Smooth muscle cell (in vitro differentiated cells): ENCODE data around the gene TAF11L12. TPM values are rescaled to one million over a fixed set of nuclear protein-coding genes. Genes with fewer than 3 reads are reported as not detected.

Experiments used
- DNase-seq: peaks from one replicate; lab custom pipeline; 2025; ENCODE audit not compliant: unreplicated experiment; lab: John Stamatoyannopoulos, UW
- H2AFZ ChIP-seq: fragments of 200-600 bp; sonication (generic); 2 replicates; pipeline ENCODE4 v1.6.0; 2016; ENCODE audit warnings: antibody characterized with exemption, low read depth, mild to moderate bottlenecking
- H3F3A ChIP-seq: fragments of 200-600 bp; sonication (generic); 2 replicates; pipeline ENCODE4 v1.6.0; 2017; ENCODE audit warnings: antibody characterized with exemption, low read depth
- H3K27ac ChIP-seq: fragments of 200-600 bp; sonication (generic); 2 replicates; pipeline ENCODE4 v1.5.1; 2016; ENCODE audit warnings: low read depth, mild to moderate bottlenecking
- H3K27me3 ChIP-seq: fragments of 200-600 bp; sonication (generic); 2 replicates; pipeline ENCODE4 v1.6.1; 2016; ENCODE audit warnings: low read depth, mild to moderate bottlenecking
- H3K36me3 ChIP-seq: fragments of 200-600 bp; sonication (generic); 2 replicates; pipeline ENCODE4 v1.5.1; 2016; ENCODE audit warnings: low read depth
- H3K4me1 ChIP-seq: fragments of 200-600 bp; sonication (generic); 2 replicates; pipeline ENCODE4 v1.5.1; 2016; ENCODE audit warnings: low read depth
- H3K4me2 ChIP-seq: fragments of 200-600 bp; sonication (generic); 2 replicates; pipeline ENCODE4 v1.6.0; 2016; ENCODE audit warnings: mild to moderate bottlenecking
- H3K4me3 ChIP-seq: fragments of 200-600 bp; sonication (generic); 2 replicates; pipeline ENCODE4 v1.5.1; 2016; ENCODE audit warnings: mild to moderate bottlenecking
- H3K79me2 ChIP-seq: fragments of 200-600 bp; sonication (generic); 2 replicates; pipeline ENCODE4 v1.6.0; 2016; ENCODE audit warnings: low read depth, mild to moderate bottlenecking
- H3K9ac ChIP-seq: fragments of 200-600 bp; sonication (generic); 2 replicates; pipeline ENCODE4 v1.6.0; 2016; ENCODE audit warnings: low read depth
- H3K9me3 ChIP-seq: fragments of 200-600 bp; sonication (generic); replicated peaks from 2 replicates; pipeline ENCODE4 v1.5.1; 2016; ENCODE audit warnings: low read depth
- H4K20me1 ChIP-seq: fragments of 200-600 bp; sonication (generic); 2 replicates; pipeline ENCODE4 v1.6.0; 2016; ENCODE audit warnings: low read depth
- CTCF ChIP-seq: fragments of 200-600 bp; sonication (generic); IDR thresholded peaks from 2 replicates; pipeline ENCODE4 v1.5.1; 2017; ENCODE audit warnings: borderline replicate concordance, mild to moderate bottlenecking, antibody characterized with exemption; ENCODE audit not compliant: insufficient read depth, poor library complexity, severe bottlenecking
- WGBS: methylation state at CpG from one replicate; pipeline ENCODE4 v1.1.7; 2016; ENCODE audit warnings: low lambda C conversion rate; 5-methylcytosine and 5-hydroxymethylcytosine counted together
- polyA plus RNA-seq: library from polyadenylated mRNA; unstranded; fragments of >200 nt; fragmentation: Nextera tagmentation; extraction: Ambion mirVana; gene quantifications from 2 replicates; pipeline ENCODE4 v1.2.1, GENCODE V29; 2016
- small RNA-seq: library from RNA; depleted of rRNA; stranded (forward); fragments of <200 nt; gene quantifications from one replicate; pipeline ENCODE3, GENCODE V24; 2014
- total RNA-seq: library from RNA; depleted of rRNA; stranded (reverse); fragments of >200 nt; gene quantifications from 2 replicates; pipeline ENCODE4 v1.2.3, GENCODE V29; 2014

Gene TAF11L12
- total and polyA plus RNA-seq, 2 experiments from 2014 or later, result not detected

GRCh38 chr5:17655921-17656320, 45.7 kb downstream of the TAF11L12 start:
- 93% methylated on average over 5 of the region's 6 CpGs for WGBS
- H3K9ac ChIP-seq, result no peak overlapping the region
- H3K9me3 ChIP-seq, result no peaks in the 10 kb centered on the region
- no peak for TF ChIP-seq CTCF
- no peaks in the 10 kb centered on the region for H3F3A ChIP-seq
- no peak overlapping the region for H3K4me3 ChIP-seq
- no peak overlapping the region for H2AFZ ChIP-seq
- H3K4me2 ChIP-seq, result no peak overlapping the region
- H3K27me3 ChIP-seq, result no peaks in the 10 kb centered on the region
- DNase-seq, result no peak
- no peaks in the 10 kb centered on the region for H3K4me1 ChIP-seq
- no peaks in the 10 kb centered on the region for H3K36me3 ChIP-seq
- H4K20me1 ChIP-seq, result no peaks in the 10 kb centered on the region
- no peaks in the 10 kb centered on the region for H3K79me2 ChIP-seq
- H3K27ac ChIP-seq, result no peak overlapping the region

Small RNA genes within 50 kb of the gene (small RNA-seq; reads per million reads assigned to genes)
- gene AC233724.1, result not detected
- gene AC233724.2, result not detected
- not detected for gene AC233724.3
- gene AC233724.4, result not detected
- gene AC233724.6, result not detected
- not detected for gene AC233724.7

Other genes starting within 250 kb of the TAF11L12 start
- gene TAF11L2, start 112.2 kb upstream of the TAF11L12 start, total RNA-seq, result not detected in 2 replicates
- not detected in 2 replicates for gene TAF11L2, start 112.2 kb upstream of the TAF11L12 start, polyA plus RNA-seq
- not detected in 2 replicates for gene TAF11L3, start 92.0 kb upstream of the TAF11L12 start, total RNA-seq
- not detected in 2 replicates for gene TAF11L3, start 92.0 kb upstream of the TAF11L12 start, polyA plus RNA-seq
- not detected in 2 replicates for gene TAF11L4, start 88.6 kb upstream of the TAF11L12 start, total RNA-seq
- gene TAF11L4, start 88.6 kb upstream of the TAF11L12 start, polyA plus RNA-seq, result not detected in 2 replicates
- gene TAF11L5, start 85.2 kb upstream of the TAF11L12 start, total RNA-seq, result not detected in 2 replicates
- gene TAF11L5, start 85.2 kb upstream of the TAF11L12 start, polyA plus RNA-seq, result not detected in 2 replicates
- gene TAF11L6, start 81.7 kb upstream of the TAF11L12 start, total RNA-seq, result not detected in 2 replicates
- gene TAF11L6, start 81.7 kb upstream of the TAF11L12 start, polyA plus RNA-seq, result not detected in 2 replicates
- not detected in 2 replicates for gene TAF11L7, start 24.6 kb upstream of the TAF11L12 start, total RNA-seq
- gene TAF11L7, start 24.6 kb upstream of the TAF11L12 start, polyA plus RNA-seq, result not detected in 2 replicates
- not detected in 2 replicates for gene TAF11L8, start 19.4 kb upstream of the TAF11L12 start, total RNA-seq
- gene TAF11L8, start 19.4 kb upstream of the TAF11L12 start, polyA plus RNA-seq, result not detected in 2 replicates
- gene TAF11L9, start 16.0 kb upstream of the TAF11L12 start, total RNA-seq, result not detected in 2 replicates
- not detected in 2 replicates for gene TAF11L9, start 16.0 kb upstream of the TAF11L12 start, polyA plus RNA-seq
- gene TAF11L10, start 12.6 kb upstream of the TAF11L12 start, total RNA-seq, result not detected in 2 replicates
- gene TAF11L10, start 12.6 kb upstream of the TAF11L12 start, polyA plus RNA-seq, result not detected in 2 replicates
- not detected in 2 replicates for gene TAF11L11, start 6.2 kb upstream of the TAF11L12 start, total RNA-seq
- gene TAF11L11, start 6.2 kb upstream of the TAF11L12 start, polyA plus RNA-seq, result 0.53 TPM in 1 of 2 replicates, not detected in the other
- not detected in 2 replicates for gene TAF11L13, start 21.7 kb downstream of the TAF11L12 start, total RNA-seq
- gene TAF11L13, start 21.7 kb downstream of the TAF11L12 start, polyA plus RNA-seq, result not detected in 2 replicates
- not detected in 2 replicates for gene TAF11L14, start 24.1 kb downstream of the TAF11L12 start, total RNA-seq
- not detected in 2 replicates for gene TAF11L14, start 24.1 kb downstream of the TAF11L12 start, polyA plus RNA-seq